ENCODE data around the gene STH.

Gene STH

GRCh38 chr17:45984368-45984767 lies 14.7 kb upstream of the STH start:
- Mint-ChIP-seq H3K27me3 (peaks cover 4 to 11% of the 10 kb centered on the region in 2 donors), H3K9me3 (no peaks in the 10 kb centered on the region), H3K36me3 (no peaks in the 10 kb centered on the region), H3K27ac (no peak overlapping the region), H3K4me3 (no peak overlapping the region), H3K4me1 (no peaks in the 10 kb centered on the region)
- ATAC-seq (replicated peaks) (no peak), DNase-seq (no peak)

GRCh38 chr17:45985447-45985846 lies 13.6 kb upstream of the STH start:
- Mint-ChIP-seq H3K4me3 (no peak overlapping the region), H3K9me3 (no peaks in the 10 kb centered on the region), H3K4me1 (no peaks in the 10 kb centered on the region), H3K36me3 (peaks cover 0 to 1% of the 10 kb centered on the region in 2 donors), H3K27me3 (peaks cover 4 to 11% of the 10 kb centered on the region in 2 donors), H3K27ac (no peak overlapping the region)
- DNase-seq (no peak), ATAC-seq (replicated peaks) (no peak)

GRCh38 chr17:45986056-45986455 lies 13.0 kb upstream of the STH start:
- H3K4me3 Mint-ChIP-seq: no peak overlapping the region
- H3K27me3 Mint-ChIP-seq: peaks cover 4 to 11% of the 10 kb centered on the region in 2 donors
- DNase-seq: no peak
- no peaks in the 10 kb centered on the region for H3K4me1 Mint-ChIP-seq
- no peak overlapping the region for H3K27ac Mint-ChIP-seq
- H3K36me3 Mint-ChIP-seq: peaks cover 0 to 1% of the 10 kb centered on the region in 2 donors
- ATAC-seq (replicated peaks): no peak
- H3K9me3 Mint-ChIP-seq: no peaks in the 10 kb centered on the region

DNA sequence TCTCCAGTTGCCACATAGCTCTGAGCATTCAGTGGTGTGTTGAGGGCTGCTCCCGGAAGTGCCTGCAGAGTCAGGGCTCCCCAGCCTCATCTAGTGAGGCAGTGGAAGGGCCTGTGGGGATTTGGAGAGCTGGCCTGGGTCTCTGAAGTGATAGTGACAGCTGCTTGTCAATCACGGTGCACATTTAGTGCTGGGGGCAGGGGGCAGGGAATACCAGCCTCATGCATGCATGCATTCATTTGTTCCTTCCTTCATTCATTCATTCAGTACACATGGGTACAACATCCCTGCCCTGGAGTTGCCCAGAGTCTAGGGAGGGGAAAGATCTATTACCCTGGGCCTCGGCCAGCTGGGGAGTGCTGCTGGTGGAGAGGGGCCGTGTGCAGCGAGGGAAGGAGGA lies 11.3 kb upstream of the STH start:
- Mint-ChIP-seq H3K27ac (no peak overlapping the region), H3K4me1 (no peaks in the 10 kb centered on the region), H3K27me3 (peaks cover 4 to 7% of the 10 kb centered on the region in 2 donors), H3K4me3 (no peak overlapping the region), H3K36me3 (peaks cover 0 to 1% of the 10 kb centered on the region in 2 donors), H3K9me3 (no peaks in the 10 kb centered on the region)
- DNase-seq (no peak), ATAC-seq (replicated peaks) (no peak)

DNA sequence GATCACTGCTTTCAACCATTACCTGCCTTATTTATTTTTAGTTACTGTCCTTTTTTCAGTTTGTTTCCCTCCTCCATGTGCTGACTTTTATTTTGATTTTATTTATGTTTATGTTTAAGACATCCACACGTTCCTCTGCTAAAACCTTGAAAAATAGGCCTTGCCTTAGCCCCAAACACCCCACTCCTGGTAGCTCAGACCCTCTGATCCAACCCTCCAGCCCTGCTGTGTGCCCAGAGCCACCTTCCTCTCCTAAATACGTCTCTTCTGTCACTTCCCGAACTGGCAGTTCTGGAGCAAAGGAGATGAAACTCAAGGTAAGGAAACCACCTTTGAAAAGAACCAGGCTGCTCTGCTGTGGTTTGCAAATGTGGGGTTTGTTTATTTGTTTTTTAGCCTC lies 9.3 kb upstream of the STH start:
- H3K4me3 Mint-ChIP-seq: no peak overlapping the region
- peaks cover 0 to 1% of the 10 kb centered on the region in 2 donors for H3K36me3 Mint-ChIP-seq
- ATAC-seq (replicated peaks) (no peak), DNase-seq (no peak)
- H3K4me1 Mint-ChIP-seq: no peaks in the 10 kb centered on the region
- H3K27me3 Mint-ChIP-seq: no peaks in the 10 kb centered on the region
- no peak overlapping the region for H3K27ac Mint-ChIP-seq
- H3K9me3 Mint-ChIP-seq: no peaks in the 10 kb centered on the region

- Mint-ChIP-seq H3K9me3 (no peaks in the 10 kb centered on the region), H3K27me3 (no peaks in the 10 kb centered on the region), H3K4me1 (no peaks in the 10 kb centered on the region), H3K27ac (no peak overlapping the region), H3K4me3 (no peak overlapping the region), H3K36me3 (peaks cover 0 to 1% of the 10 kb centered on the region in 2 donors)
- peak; percentile 41 to 49 for ATAC-seq (replicated peaks)
- no peak for DNase-seq
Observed at GRCh38 chr17:45990886-45991285, 8.2 kb upstream of the STH start.

DNA sequence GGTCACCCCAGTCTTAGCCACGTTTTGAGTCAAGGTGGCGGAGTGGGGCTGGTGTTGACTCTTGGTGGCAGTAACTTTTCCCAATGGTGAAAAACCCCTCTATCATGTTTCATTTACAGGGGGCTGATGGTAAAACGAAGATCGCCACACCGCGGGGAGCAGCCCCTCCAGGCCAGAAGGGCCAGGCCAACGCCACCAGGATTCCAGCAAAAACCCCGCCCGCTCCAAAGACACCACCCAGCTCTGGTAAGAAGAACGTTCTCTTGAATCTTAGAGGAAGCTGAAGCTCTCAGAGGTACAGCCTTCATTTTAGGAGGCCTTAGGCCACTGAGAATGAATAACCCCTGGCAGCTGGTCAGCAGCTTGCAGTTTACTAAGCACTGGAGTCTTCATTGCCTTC lies 7.7 kb upstream of the STH start:
- Mint-ChIP-seq H3K9me3 (no peaks in the 10 kb centered on the region), H3K36me3 (peaks cover 0 to 1% of the 10 kb centered on the region in 2 donors), H3K4me1 (no peaks in the 10 kb centered on the region), H3K27me3 (no peaks in the 10 kb centered on the region), H3K4me3 (no peak overlapping the region), H3K27ac (no peak overlapping the region)
- ATAC-seq (replicated peaks) (no peak), DNase-seq (no peak)

DNA sequence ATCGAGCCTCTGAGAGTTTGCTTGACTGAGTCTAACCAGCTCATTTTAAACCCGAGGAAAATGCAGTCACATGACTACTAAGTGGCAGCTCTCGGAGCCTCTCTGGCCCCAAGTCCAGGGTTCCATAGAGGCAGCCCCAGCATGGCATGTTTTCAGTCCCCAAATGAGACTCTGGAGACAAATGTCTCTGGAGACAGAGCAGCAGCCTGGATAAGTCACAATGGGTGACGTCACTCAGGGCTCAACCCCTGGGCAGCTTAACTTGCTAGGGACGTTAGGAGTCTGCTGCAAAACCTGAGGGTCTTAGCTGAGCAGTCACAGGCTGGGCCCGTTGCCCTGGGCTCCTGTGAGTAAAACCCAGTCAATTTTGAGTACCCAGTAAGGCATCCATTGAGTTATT lies 6.9 kb upstream of the STH start:
- ATAC-seq (replicated peaks) (no peak), DNase-seq (no peak)
- Mint-ChIP-seq H3K4me3 (no peak overlapping the region), H3K9me3 (no peaks in the 10 kb centered on the region), H3K4me1 (no peaks in the 10 kb centered on the region), H3K27me3 (no peaks in the 10 kb centered on the region), H3K36me3 (peaks cover 0 to 1% of the 10 kb centered on the region in 2 donors), H3K27ac (no peak overlapping the region)

DNA sequence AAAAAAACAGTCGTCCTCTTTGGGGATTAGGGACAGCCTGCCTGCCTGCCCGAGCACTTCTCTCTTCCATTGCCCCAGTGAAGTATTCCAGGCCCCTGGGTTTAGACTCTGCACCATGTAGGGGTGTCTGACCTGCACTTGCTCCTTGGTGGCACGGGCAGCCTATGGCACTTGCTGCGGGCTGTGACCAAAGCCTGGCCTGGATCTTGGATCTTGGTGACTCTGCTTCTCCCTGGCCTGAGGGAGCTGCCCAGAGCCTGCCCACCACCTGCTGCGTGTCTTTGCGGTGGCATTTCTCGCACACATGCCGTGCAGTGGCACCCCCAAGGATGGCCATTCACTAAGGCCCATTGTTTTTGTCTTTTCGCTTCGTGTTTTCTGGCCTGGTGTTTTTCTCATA lies 6.1 kb upstream of the STH start:
- ATAC-seq (replicated peaks) (no peak), DNase-seq (no peak)
- H3K4me1 Mint-ChIP-seq: no peaks in the 10 kb centered on the region
- H3K9me3 Mint-ChIP-seq: no peaks in the 10 kb centered on the region
- no peak overlapping the region for H3K27ac Mint-ChIP-seq
- no peaks in the 10 kb centered on the region for H3K27me3 Mint-ChIP-seq
- no peak overlapping the region for H3K4me3 Mint-ChIP-seq
- H3K36me3 Mint-ChIP-seq: peaks cover 0 to 1% of the 10 kb centered on the region in 2 donors

DNA sequence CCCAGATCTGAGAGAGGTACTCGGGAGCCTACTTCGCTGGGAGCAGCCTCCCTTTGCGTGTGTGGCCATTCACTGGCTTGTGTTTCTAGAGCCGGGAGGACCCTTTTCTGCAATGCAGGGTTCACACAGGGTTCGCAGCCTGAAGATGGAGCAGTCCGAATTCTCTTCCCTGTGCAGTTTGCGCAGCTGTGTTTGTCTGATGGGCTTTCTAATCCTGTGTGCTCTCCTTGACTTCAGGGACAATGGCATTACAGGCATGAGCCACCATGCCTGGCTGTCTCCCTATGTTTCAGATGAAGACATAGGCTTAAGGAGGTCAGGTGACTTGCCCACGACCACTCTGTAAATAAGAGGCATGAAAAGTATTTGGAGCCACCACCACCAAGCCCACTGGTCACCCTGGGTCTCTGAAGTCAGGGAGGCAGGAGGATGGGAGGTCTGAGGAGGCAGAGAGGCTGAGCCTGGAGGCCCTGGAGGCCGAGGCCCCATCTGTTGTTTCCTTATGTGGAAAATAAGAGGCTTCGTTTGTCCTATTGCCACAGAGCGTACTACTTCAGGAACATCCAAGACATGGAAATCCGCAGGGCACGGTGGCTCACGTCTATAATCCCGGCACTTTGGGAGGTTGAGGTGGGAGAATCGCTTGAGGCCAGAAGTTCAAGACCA lies 5.0 kb upstream of the STH start:
- no peaks in the 10 kb centered on the region for H3K9me3 Mint-ChIP-seq
- no peak overlapping the region for H3K27ac Mint-ChIP-seq
- H3K27me3 Mint-ChIP-seq: no peaks in the 10 kb centered on the region
- H3K4me3 Mint-ChIP-seq: no peak overlapping the region
- H3K36me3 Mint-ChIP-seq: peaks cover 0 to 1% of the 10 kb centered on the region in 2 donors
- no peak for ATAC-seq (replicated peaks)
- no peak for DNase-seq
- no peaks in the 10 kb centered on the region for H3K4me1 Mint-ChIP-seq

DNA sequence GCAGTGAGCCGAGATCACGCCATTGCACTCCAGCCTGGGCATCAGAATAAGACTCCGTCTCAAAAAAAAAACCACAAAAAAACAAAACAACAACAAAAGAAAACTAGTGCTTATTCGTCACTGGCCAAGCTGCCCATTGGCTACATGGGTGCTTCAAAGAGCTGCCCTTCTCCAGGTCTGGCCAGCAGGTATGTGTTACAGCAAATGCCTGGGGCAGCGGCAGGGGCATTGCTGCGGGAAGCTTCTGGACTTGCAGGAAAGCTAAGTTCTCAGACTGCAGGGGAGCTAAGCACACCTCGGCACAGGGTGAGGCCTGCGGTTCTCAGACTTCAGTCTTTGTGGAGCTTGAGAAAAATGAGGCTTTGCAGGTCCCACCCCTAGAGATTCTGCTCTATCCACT lies 4.1 kb upstream of the STH start:
- H3K27me3 Mint-ChIP-seq: no peaks in the 10 kb centered on the region
- DNase-seq (no peak), ATAC-seq (replicated peaks) (no peak)
- H3K4me3 Mint-ChIP-seq: no peak overlapping the region
- no peaks in the 10 kb centered on the region for H3K36me3 Mint-ChIP-seq
- no peaks in the 10 kb centered on the region for H3K9me3 Mint-ChIP-seq
- H3K27ac Mint-ChIP-seq: no peak overlapping the region
- no peaks in the 10 kb centered on the region for H3K4me1 Mint-ChIP-seq

GRCh38 chr17:45995627-45996270 lies 3.3 kb upstream of the STH start:
- no peak overlapping the region for H3K27ac Mint-ChIP-seq
- DNase-seq (no peak), ATAC-seq (replicated peaks) (no peak)
- no peaks in the 10 kb centered on the region for H3K36me3 Mint-ChIP-seq
- H3K4me1 Mint-ChIP-seq: no peaks in the 10 kb centered on the region
- no peaks in the 10 kb centered on the region for H3K27me3 Mint-ChIP-seq
- H3K4me3 Mint-ChIP-seq: no peak overlapping the region
- no peaks in the 10 kb centered on the region for H3K9me3 Mint-ChIP-seq

GRCh38 chr17:45996282-45996937 lies 2.6 kb upstream of the STH start:
- DNase-seq (no peak), ATAC-seq (replicated peaks) (no peak)
- H3K4me3 Mint-ChIP-seq: no peak overlapping the region
- no peak overlapping the region for H3K27ac Mint-ChIP-seq
- H3K9me3 Mint-ChIP-seq: no peaks in the 10 kb centered on the region
- no peaks in the 10 kb centered on the region for H3K27me3 Mint-ChIP-seq
- no peaks in the 10 kb centered on the region for H3K4me1 Mint-ChIP-seq
- no peaks in the 10 kb centered on the region for H3K36me3 Mint-ChIP-seq

- Mint-ChIP-seq H3K27ac (no peak overlapping the region), H3K27me3 (no peaks in the 10 kb centered on the region), H3K4me3 (no peak overlapping the region), H3K9me3 (no peaks in the 10 kb centered on the region), H3K4me1 (peaks cover 0 to 4% of the 10 kb centered on the region in 2 donors), H3K36me3 (no peaks in the 10 kb centered on the region)
- ATAC-seq (replicated peaks) (no peak), DNase-seq (no peak)
Observed at GRCh38 chr17:45997166-45997565, 1.9 kb upstream of the STH start.

- no peaks in the 10 kb centered on the region for H3K9me3 Mint-ChIP-seq
- ATAC-seq (replicated peaks): no peak
- H3K36me3 Mint-ChIP-seq: no peaks in the 10 kb centered on the region
- no peak overlapping the region for H3K4me3 Mint-ChIP-seq
- no peaks in the 10 kb centered on the region for H3K27me3 Mint-ChIP-seq
- H3K27ac Mint-ChIP-seq: no peak overlapping the region
- DNase-seq: no peak
- peaks cover 0 to 5% of the 10 kb centered on the region in 2 donors for H3K4me1 Mint-ChIP-seq
Observed at GRCh38 chr17:45997624-45998023, 1.4 kb upstream of the STH start.
